K562 (cell line): Measurements from ENCODE around the gene PATL1. TPM values are rescaled to one million over a fixed set of nuclear protein-coding genes. Genes with fewer than 3 reads are reported as not detected.

Source experiments
- ESRRA ChIP-seq: fragments of 450-650 bp; IDR thresholded peaks from 2 replicates; pipeline ENCODE4 v1.6.1; 2014; ENCODE audit warnings: low read depth, mild to moderate bottlenecking, moderate library complexity, borderline replicate concordance
- NFIX ChIP-seq: fragments of 250-450 bp; sonication (Bioruptor Pico); IDR thresholded peaks from 2 replicates; pipeline ENCODE4 v1.4.0; 2020; ENCODE audit warnings: low read depth, mild to moderate bottlenecking, moderate library complexity
- polyA plus RNA-seq, 8 experiments: library from polyadenylated mRNA; depleted of rRNA in 4 of 8; stranded (reverse) in 5 of 8; unstranded in 3 of 8; fragments of >200 nt; fragmentation: Nextera tagmentation in 2 of 8; fragmentation: Illumina TruSeq in 1 of 8; extraction: Ambion mirVana in 2 of 8; extraction: Trizol in 1 of 8; gene quantifications; 2 replicates each; pipeline versions ENCODE4 v1.2.1 to v1.2.3, GENCODE V29; 2011 to 2014; ENCODE audit warnings: inconsistent platforms in 1 of 8, missing spikeins in 1 of 8
- total RNA-seq, 7 experiments: library from RNA; depleted of rRNA in 6 of 7; stranded (reverse); fragments of >200 nt in 6 of 7; fragmentation: Illumina TruSeq in 2 of 7; extraction: Trizol in 2 of 7; gene quantifications; 2 replicates each; pipeline versions ENCODE4 v1.2.1 to v1.2.3, GENCODE V29; 2011 to 2021; ENCODE audit warnings: low replicate concordance in 1 of 7
- TF ChIP-seq, protein P1 (sequence below): fragments of 200-800 bp; sonication (Bioruptor generic); IDR thresholded peaks from 2 replicates; pipeline ENCODE4 v1.6.1; 2016; ENCODE audit warnings: missing genetic modification characterization, missing compliant biosample characterization
- TF ChIP-seq, protein P2 (sequence below), 2 experiments: fragments of 200-800 bp in 1 of 2; sonication (Bioruptor generic) in 1 of 2; sonication (generic) in 1 of 2; formaldehyde crosslinking in 1 of 2; IDR thresholded peaks in 1 of 2; conservative IDR thresholded peaks in 1 of 2; 2 replicates each; pipeline versions ENCODE4 v1.5.0 to v1.6.1; 2016 to 2020; ENCODE audit warnings: missing compliant biosample characterization in 1 of 2, missing genetic modification characterization in 1 of 2, missing genetic modification reagents in 1 of 2
- TF ChIP-seq, protein P3 (sequence below): fragments of 250-450 bp; sonication (Bioruptor Pico); IDR thresholded peaks from 2 replicates; pipeline ENCODE4 v1.6.1; 2021; ENCODE audit warnings: mild to moderate bottlenecking

PATL1 gene
- total and polyA plus RNA-seq, 9 of the 15 experiments (the other 6 are each of a cell fraction or from before 2014, with no cell fraction given): 3.2 to 48.0 (median 16.4) TPM

DNA sequence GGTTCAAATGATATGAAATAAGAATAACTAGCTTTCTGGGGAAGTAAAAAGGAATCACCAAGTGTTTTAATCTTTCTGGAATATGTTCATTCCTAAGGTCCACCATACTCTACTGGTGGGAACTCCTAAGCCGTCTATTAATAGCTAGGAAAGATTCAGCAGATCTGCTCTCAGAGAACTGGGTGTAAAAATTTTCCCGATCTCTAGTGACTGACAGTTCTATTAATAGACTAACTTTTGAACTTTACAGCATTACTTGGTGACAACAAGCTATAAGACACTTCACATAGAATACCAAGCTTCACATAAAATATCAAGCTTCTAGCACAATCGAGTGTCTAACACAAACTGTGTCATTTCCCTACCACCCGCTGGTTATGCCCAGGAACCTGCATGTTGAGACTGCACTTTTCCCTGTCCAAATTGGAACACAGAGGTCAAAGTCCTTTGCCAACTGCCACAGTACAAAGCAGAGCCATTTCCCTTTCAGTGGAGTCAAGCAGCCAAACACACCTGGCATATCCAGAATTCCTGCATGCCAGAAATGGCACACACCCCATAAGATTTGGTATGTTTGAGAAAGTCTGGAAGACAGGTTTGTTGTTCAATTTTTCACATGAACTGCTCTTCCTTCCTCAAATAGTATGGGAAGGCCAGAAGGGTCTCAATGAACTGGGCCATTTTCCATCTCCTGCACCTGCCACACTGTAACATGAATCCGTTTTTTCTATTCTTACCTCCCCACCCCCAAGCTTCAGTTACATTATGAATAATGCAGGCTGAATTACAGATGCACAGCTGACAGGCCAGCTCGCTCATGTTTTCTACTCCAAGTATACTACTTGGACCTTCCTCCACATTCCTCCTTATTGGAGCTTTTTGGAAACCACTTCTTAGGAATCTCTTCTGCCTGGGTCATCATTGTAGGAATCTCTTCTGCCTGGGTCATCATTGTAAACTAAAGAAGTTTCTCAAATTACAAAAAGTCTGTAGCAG is 57.0 kb downstream of the PATL1 start (continued):
- TF ChIP-seq, protein P1, sequence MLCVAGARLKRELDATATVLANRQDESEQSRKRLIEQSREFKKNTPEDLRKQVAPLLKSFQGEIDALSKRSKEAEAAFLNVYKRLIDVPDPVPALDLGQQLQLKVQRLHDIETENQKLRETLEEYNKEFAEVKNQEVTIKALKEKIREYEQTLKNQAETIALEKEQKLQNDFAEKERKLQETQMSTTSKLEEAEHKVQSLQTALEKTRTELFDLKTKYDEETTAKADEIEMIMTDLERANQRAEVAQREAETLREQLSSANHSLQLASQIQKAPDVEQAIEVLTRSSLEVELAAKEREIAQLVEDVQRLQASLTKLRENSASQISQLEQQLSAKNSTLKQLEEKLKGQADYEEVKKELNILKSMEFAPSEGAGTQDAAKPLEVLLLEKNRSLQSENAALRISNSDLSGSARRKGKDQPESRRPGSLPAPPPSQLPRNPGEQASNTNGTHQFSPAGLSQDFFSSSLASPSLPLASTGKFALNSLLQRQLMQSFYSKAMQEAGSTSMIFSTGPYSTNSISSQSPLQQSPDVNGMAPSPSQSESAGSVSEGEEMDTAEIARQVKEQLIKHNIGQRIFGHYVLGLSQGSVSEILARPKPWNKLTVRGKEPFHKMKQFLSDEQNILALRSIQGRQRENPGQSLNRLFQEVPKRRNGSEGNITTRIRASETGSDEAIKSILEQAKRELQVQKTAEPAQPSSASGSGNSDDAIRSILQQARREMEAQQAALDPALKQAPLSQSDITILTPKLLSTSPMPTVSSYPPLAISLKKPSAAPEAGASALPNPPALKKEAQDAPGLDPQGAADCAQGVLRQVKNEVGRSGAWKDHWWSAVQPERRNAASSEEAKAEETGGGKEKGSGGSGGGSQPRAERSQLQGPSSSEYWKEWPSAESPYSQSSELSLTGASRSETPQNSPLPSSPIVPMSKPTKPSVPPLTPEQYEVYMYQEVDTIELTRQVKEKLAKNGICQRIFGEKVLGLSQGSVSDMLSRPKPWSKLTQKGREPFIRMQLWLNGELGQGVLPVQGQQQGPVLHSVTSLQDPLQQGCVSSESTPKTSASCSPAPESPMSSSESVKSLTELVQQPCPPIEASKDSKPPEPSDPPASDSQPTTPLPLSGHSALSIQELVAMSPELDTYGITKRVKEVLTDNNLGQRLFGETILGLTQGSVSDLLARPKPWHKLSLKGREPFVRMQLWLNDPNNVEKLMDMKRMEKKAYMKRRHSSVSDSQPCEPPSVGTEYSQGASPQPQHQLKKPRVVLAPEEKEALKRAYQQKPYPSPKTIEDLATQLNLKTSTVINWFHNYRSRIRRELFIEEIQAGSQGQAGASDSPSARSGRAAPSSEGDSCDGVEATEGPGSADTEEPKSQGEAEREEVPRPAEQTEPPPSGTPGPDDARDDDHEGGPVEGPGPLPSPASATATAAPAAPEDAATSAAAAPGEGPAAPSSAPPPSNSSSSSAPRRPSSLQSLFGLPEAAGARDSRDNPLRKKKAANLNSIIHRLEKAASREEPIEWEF (CRISPR knock-in tag): no peak
- TF ChIP-seq, protein P2, sequence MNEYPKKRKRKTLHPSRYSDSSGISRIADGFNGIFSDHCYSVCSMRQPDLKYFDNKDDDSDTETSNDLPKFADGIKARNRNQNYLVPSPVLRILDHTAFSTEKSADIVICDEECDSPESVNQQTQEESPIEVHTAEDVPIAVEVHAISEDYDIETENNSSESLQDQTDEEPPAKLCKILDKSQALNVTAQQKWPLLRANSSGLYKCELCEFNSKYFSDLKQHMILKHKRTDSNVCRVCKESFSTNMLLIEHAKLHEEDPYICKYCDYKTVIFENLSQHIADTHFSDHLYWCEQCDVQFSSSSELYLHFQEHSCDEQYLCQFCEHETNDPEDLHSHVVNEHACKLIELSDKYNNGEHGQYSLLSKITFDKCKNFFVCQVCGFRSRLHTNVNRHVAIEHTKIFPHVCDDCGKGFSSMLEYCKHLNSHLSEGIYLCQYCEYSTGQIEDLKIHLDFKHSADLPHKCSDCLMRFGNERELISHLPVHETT (CRISPR knock-in tag; conservative IDR thresholded peaks at IDR 0.05 in 1 of 2, IDR thresholded peaks at IDR 0.05 in 1 of 2): no peak
- TF ChIP-seq NFIX (CRISPR knock-in tag) (no peak), ESRRA (no peak)
- TF ChIP-seq, protein P3, sequence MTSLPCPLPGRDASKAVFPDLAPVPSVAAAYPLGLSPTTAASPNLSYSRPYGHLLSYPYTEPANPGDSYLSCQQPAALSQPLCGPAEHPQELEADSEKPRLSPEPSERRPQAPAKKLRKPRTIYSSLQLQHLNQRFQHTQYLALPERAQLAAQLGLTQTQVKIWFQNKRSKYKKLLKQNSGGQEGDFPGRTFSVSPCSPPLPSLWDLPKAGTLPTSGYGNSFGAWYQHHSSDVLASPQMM: no peak
- TF ChIP-seq, all 486 proteins: peak for 5
